ENCODE results near the gene TP53I3.

DNA sequence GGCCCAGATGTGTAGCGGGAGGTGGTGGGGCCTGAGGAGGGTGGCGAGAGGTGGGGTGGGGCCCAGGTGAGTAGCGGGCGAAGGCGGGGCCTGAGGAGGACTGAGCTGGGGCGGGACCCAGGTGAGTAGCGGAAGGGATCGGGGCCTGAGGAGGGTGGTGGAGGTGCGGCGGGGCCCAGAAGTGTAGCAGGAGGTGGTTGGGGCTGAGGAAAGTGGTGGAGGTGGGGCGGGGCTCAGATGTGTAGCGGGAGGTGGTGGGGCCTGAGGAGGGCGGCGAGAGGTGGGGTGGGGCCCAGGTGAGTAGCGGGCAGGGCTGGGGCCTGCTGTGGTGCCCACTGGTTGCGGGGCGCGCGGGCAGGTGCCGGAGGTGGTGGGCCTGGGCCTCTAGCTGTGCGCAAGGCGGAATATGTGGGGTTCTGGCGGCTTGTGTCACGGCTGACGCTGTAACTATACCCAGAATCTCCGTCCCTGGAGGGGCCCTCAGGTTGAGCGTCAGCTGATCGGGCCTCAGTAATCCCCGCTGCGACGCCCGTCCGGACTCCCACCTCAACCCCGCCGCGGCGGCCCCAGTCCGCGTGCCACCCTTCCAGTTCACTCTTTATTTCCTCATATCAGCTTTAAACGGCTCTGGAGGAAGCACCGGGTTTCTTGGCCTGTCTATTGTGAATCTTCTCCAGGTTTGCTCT, 7.6 kb downstream of the TP53I3 start:
- TF ChIP-seq, protein P1, sequence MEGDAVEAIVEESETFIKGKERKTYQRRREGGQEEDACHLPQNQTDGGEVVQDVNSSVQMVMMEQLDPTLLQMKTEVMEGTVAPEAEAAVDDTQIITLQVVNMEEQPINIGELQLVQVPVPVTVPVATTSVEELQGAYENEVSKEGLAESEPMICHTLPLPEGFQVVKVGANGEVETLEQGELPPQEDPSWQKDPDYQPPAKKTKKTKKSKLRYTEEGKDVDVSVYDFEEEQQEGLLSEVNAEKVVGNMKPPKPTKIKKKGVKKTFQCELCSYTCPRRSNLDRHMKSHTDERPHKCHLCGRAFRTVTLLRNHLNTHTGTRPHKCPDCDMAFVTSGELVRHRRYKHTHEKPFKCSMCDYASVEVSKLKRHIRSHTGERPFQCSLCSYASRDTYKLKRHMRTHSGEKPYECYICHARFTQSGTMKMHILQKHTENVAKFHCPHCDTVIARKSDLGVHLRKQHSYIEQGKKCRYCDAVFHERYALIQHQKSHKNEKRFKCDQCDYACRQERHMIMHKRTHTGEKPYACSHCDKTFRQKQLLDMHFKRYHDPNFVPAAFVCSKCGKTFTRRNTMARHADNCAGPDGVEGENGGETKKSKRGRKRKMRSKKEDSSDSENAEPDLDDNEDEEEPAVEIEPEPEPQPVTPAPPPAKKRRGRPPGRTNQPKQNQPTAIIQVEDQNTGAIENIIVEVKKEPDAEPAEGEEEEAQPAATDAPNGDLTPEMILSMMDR (IDR thresholded peaks at IDR 0.05; ENCODE audit: low read depth, low read length), result no peak
- TF ChIP-seq EZH2phosphoT487 (IDR thresholded peaks at IDR 0.05; ENCODE audit: low read depth), result no peak

Measured in OCI-LY3 (cell line).